SK-N-MC (cell line): ENCODE results near the gene KCNAB1.

Source experiments
- EZH2 ChIP-seq: fragments of 200-600 bp; sonication (generic); IDR thresholded peaks from one replicate; pipeline ENCODE4 v1.6.1; 2017; ENCODE audit warnings: antibody characterized with exemption
- POLR2AphosphoS5 ChIP-seq: IDR thresholded peaks from 2 replicates; pipeline ENCODE4 v1.6.1; 2012; ENCODE audit warnings: mild to moderate bottlenecking, low read depth, low read length, borderline replicate concordance

- TF ChIP-seq EZH2 = no peak
- TF ChIP-seq POLR2AphosphoS5 = no peak
Measured at GRCh38 chr3:156098437-156099035, 21.8 kb upstream of the KCNAB1 start.
